IPS-NIHi11 (cell line): ENCODE results near the gene PDE4B.
"Not testable (repeated sequence)": the region's sequence is repeated elsewhere in the genome, so short reads cannot be mapped to it uniquely, and the experiment has no call there.

Experiments used
- DNase-seq: peaks from one replicate; pipeline ENCODE4 v3.0.0; 2012; ENCODE audit warnings: mixed read lengths, low spot score

PDE4B gene

DNA sequence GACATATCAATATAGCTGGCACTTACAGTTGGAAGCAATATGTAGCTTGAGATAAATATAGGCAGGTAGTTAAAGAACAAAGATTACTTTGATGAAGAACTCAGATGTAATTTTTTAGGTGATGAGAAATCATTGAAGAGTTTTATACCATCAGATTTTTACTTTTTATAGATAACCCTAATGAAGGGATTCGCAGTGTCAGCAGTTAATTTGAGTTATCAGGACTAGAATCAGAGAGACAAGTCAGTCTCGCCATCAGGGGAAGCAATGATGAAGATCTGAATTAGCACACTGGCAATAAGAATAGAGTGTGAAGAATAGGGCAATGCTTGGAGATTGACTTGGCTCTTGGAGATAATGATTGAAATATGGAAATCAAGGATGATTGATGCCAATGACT is 342.5 kb downstream of the PDE4B start:
- no peak for DNase-seq

DNA sequence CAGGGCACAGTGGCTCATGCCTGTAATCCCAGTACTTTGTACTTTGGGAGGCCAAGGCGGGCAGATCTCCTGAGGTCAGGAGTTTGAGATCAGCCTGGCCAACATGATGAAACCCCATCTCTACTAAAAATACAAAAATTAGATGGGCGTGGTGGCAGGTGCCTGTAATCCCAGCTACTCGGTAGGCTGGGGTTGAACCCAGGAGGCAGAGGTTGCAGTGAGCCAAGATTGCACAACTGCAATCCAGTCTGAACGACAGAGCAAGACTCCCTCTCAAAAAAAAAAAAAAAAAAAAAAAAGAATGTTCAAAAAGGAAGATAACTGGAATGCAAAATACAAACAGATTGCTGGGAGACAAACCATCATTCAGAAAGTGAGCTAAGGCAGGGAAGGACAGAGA is 343.7 kb downstream of the PDE4B start:
- not testable (repeated sequence) for DNase-seq

DNA sequence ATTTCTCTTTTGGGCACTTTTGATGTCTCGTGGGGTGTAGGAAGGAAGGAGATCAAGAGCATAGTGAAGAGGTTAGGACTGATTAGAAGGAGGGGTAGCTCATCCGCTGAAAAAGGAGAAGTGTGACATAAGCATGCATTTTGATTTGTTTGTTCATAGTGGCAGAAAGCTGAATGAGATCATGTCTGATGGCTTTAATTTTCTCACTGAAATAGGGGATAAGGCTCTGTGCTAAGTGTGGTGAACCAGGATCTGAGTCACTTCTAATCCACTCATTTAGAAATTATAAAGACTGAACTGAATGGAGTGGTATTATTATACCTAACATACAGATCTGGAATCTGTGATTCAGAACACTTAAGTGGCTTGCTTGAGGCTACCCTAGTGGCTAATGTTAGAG is 344.5 kb downstream of the PDE4B start:
- no peak for DNase-seq

DNA sequence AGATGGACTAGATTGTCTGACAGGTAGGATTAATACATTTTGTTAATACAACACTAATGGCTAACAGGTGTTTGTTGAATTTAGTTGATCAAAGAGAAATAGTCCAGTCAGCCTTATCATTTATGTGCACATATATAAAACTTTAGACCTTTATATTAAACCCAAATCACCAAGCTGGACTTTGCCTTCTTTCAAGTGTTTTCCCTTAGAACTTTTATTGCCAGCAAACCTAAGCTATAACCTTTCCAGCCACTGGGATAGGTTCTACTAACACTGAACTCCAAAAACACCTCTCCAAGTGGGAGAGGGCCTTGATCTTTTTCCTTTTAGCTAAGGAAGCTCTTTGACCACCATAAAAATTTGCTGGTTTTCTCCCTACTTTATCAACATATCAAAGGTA is 345.9 kb downstream of the PDE4B start:
- DNase-seq = no peak

DNA sequence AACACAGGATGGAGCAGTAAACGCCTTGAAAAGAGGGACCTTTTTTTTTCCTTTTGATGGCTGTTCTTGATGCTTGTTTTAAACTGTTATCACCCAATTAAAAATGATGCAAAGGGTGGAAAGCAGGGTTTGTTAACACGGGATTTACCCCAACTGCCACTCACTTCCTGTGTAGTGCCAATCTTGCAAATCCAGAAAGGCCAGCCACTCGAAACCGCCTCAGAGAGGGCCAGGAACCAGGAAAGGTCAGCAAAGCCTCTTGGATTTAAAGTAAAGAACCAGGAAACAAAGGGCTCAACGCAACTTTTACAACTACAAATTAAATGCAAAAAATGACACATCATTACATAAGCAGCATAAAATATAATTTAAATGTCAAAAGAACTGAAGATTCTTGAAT is 347.4 kb downstream of the PDE4B start:
- DNase-seq = no peak

DNA sequence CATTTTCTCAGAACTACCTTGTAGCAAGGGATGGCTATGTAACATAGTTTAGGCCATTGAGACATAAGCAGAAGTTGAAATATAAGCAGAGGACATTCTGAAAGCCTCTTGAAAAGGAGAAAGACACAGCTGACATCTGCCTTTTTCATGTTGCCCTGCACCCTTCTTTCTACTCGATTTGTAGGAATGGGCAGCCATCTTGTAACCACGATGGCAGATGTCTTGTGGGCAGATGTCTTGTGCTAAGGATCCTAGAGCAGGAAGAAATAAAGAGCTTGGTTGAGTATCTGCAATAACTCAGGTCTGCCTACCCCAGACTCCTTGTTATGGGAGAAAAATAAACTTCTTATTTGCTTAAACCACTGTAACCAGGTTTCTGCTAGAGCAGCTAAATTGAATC is 351.0 kb downstream of the PDE4B start:
- no peak for DNase-seq

DNA sequence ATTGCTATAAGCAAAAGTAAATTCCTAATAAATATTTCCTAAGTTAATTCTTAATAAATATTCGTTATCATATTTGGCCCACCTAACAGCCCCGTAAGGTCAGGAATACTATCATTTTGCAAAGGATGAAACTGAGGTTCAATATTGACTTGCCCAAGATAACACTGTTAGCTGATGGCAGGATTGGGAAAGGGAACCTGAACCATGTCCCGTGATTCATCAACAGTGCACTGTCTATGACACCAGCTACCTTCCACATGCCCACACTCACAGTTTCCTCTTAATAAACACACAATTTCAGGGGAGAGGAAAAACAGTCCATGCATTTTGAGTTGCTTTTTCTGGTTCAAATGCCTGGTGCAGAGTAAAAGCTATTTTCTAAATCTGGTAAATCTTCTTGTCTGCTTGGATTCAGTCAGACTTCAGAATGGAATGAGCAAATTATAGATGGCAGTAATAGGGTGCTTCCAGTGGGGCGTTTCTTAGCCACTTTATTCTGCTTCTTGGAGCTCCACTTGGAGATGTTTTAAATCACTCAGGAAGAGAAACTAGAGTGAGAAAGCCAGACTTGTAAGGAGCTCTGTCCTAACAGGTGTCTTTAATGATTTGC is 354.6 kb downstream of the PDE4B start:
- no peak for DNase-seq

DNA sequence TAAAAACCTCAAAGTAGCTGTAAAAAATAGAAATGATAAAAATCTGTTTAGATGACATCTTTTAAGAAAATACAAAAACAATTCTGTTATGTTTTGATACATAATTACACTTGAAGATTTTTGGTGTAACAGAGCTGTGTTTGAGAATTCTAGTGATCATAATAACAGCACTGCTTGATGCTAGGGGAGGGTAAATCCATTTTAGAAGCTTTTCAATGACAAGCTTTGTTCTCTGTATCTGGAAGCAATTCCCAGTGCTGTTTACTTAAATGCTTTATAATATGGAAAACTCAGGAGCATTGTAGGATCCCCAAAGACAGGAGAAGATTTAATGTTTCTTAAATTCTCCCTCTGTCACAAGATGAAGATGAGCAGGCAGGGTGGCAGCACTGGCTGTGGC is 359.3 kb downstream of the PDE4B start:
- DNase-seq = no peak

DNA sequence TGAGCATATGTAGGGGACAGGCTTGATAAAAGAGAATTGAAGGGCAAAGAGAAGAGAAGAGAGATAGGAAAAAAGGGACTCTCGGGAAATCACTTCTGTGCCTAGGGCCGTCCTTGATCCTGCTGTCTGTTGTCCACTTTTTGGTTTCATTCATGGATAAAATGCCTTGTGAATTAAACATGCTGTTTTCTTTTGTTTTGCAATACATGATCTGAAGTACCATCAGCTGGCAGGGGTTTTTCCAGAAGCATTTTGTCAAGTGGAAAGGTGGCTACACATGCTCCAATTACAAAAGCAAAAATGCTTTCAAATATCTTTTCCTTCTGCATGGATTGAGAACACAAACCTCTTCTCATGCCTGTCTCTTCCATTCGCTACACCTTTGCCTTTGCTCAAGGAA is 361.7 kb downstream of the PDE4B start:
- no peak for DNase-seq

DNA sequence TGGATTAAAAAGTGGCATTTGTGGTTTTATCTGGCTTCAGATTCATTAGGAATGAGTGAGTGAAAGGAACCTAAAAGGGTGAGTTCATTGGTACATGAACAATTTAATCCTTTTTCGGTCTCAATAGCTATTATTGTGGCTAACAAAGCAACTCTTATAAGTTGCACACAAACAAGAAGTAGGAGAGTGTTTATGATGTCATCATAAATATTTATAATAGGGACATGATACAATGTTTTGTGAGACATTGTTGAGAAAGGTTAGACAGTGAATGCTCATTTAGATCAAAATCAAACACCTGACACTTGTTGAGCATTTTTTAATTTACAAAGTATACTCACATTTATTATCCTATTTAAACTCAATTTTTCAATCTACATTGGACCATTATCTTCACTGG is 363.4 kb downstream of the PDE4B start:
- DNase-seq = no peak

DNA sequence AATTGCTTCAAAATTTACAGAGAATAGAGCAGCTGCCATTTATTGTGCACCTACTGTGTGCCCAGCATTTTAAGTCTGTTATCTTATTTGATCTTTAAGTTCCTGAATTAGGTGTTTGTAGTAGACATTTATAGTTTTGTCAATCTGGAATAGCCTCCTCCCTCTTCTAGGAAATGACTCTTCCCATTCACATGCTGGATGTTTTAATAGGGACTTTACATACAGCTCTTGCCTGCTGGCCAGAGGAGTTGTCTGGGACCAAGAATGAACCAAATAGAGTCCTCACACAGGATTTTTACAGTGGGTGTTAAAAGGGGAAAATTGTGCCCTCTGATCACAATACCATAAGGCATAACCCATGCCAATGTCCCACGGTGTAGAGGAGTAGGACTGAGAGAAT is 367.1 kb downstream of the PDE4B start:
- DNase-seq = no peak

DNA sequence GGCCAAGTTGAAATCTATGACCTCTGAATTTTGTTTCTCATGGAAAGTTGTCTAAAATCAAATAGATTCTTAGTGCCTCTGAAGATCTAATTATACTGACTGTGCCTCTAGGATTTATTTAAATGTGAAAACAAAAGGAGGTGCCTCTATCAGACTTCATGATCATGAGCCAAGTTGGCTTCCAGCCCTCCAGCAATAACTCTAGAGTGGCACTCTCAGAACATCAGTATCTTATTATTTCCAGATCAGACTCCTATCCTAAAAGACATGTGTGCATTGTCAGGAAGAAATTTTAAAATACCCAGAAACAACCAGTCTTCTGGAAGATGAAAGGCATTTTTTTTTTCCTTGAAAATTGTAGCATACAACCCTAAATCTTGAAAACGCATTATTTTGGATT is 368.0 kb downstream of the PDE4B start:
- DNase-seq = no peak

DNA sequence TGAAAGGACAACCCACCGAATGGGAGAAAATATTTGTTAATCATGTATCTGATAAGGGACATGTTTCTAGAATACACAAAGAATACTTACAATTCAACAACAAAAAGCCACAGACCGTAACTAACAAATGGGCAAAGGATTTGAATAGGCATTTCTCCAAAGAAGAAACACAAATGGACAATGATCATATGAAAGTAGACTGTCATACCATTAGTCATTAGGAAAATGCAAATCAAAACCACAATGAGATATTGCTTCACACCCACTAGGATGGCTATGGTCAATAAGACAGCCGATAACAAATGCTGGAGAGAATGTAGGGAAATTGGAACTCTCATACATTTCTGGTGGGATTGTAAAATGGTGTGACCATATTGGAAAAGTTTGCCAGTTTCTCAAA is 374.1 kb downstream of the PDE4B start:
- no peak for DNase-seq

DNA sequence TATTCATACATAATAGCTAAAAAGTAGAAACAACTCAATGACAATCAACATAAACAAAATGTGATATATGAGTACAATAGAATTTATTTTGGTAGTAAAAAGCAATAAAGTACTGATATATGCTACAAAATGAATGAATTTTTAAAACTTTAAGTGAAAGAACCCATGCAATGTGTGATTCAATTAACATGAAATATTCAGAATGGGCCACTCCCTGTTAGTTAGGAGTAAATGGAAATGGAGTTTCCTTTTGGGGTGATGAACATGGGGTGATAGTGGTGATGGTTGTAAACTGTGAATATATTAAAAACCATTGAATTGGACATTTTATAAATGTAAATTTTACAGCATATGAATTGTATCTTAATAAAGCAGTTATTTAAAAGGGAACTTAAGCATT is 374.6 kb downstream of the PDE4B start:
- no peak for DNase-seq

DNA sequence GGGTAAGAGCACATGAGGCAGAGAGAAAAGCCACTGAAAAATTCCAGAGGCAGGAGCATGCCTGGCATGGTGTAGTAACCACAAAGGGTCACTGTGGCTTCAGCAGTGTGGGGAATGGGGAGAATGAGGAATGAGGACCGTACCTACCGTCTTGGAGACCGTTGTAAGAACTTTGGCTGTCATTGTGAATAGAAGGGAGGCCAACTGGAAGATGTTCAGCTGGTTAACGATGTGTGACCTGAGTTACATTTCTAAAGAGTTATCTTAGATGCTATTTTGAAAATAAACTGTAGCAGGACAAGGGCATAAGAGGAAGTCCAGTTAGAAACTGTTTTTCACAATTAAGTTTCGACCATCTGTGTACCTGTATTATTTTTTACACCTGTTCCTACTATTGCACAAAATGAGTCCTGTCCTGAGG is 375.8 kb downstream of the PDE4B start:
- no peak for DNase-seq

DNA sequence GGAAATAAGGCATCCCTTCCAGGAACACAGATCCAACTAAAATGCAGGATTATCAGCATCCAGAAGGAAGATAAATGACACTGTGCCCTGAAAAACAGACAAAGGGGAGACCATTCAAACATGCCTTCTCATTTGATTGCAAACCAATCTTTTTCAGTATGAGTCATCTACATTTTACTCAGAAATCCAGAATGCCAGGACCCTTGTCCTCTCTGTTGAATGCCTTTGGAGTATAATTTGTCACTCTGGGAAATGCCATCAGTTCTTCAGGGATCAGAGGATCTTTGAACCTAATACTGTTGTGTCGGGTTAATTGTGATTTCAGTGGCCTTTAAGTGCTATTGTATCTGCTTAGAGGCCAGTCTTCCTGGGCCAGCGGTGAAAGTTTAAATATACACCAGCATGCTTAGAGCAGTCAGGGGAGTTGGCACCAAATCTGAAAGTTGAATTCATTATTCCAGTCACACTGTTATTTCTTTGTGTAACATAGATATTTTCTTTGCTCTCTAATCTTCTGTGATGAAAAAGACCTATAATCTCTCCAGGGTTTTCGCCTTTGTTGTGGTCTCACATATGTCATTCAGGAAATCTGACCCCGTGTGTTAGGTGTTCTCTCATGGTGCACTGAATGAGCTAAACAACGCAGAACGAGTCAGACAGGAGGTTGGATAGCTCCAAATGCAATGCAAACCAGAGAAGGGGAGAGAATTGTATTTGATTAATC is 376.4 kb downstream of the PDE4B start:
- DNase-seq = no peak

DNA sequence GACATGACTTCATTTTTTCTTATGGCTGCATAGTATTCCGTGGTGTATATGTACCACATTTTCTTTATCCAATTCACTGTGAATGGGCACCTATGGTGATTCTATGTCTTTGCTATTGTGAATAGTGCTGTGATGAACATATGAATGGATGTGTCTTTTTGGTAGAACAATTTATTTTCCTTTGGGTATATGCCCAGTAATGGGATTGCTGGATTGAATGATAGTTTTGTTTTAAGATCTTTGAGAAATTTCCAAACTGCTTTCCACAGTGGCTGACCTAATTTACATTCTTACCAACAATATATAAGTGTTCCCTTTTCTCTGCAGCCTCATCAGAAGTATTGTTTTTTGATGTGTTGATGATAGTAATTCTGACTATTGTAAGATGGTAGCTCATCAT is 379.6 kb downstream of the PDE4B start:
- DNase-seq = no peak

DNA sequence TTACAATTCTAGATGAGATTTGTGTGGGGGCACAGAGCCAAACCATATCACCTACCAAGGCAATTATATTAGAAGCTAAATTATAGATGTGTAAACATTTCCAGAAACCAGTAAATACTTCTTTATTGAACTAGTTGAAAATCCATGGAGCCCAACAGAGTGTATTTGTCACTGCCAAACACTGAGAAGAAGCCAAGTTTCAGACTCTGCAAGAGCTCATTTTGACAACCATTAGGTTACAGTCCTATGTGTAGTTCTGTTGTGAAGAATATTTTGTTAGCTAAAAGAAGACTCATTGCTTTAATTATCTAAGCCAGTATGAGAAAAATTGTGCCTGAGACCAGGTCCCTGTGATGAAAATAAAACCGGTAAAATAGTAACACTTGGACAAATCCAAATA is 382.4 kb downstream of the PDE4B start:
- no peak for DNase-seq

DNA sequence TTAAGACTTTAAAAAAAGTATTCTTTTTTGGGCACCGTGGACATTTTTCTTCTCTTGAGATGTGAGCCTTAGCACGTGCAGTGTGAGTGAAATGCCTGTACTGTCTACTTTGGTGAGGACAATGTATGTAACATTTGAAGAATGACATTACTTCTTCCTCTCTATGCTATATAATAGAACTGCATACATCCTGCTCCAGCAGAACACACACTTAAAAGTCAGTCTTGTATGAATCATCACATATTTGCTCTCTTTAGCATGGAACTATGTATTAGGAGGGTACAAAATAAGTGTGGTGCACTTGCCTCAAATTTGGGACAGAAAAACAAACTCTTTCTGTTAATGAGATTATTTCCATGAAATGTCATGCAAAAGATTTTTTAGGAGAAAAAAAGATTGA is 382.9 kb downstream of the PDE4B start:
- no peak for DNase-seq

DNA sequence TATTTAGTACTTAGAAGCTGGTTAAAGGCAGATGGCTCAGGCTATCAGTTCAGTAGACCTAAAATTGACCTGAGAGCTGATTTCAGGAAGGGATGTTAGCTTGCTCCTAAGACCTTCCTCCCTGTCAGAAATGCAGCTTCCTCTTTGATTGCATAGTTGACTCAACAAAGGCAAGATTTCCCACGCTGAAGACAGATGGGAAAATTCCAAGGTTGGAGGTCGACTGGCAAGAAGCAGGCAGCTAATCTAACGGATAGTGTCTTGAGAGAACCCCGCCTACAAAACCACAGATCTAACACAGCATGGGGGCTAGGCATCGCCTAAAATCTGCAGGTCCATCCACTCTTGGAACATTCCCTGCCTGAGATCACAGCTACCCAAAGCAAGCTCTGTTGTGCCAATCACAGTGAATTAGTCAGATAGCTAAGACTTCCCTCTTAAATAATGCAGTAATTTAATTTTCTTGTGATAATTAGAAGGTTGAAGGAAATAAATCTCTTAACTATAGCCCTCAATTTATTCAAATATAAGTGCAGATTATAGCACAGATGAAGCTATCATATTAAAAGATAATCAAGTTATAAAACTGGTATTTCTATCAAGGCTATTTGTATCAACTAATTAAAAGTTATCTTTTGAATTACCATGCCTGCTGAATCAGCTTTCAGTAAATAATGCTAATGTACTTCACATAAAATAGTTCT is 383.5 kb downstream of the PDE4B start:
- DNase-seq = no peak

DNA sequence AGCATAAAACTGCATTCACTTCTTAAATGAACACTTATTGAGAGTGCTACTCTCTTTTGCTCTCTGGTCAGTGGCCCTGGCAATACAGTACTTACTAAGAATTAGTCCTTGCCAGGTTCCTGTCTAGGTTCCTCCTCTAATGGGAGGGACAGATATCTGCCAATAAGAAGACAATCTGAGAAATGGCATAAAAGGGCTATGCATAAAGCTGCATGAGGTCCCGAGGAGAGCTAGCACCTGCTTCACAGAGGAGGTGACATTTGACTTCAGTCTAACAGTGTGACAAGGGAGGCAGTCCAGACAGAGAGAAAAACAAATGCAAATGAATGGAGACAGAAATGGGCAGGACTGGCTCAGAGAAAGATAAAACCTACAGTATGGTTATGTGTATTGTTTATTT is 384.1 kb downstream of the PDE4B start:
- peak; percentile 4 for DNase-seq

DNA sequence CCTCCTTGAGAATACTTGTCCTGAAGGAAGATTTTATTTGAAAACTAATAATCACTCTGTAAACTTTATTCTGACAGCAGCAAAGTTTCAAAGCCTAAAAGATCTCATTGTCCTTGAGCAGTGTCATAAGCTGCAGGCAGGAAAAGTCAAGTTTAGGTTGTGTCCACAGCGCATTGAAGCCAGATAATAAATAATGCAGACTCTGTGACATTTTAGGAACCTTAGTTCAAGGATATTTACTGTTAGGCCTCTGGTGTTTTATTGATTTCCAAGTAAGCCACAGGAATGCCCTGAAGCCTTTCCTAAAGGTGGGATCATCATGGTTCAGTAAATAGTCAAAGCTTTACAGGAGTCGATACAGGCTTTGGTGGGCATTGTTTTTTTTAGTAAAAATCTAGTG is 384.8 kb downstream of the PDE4B start:
- DNase-seq = no peak

DNA sequence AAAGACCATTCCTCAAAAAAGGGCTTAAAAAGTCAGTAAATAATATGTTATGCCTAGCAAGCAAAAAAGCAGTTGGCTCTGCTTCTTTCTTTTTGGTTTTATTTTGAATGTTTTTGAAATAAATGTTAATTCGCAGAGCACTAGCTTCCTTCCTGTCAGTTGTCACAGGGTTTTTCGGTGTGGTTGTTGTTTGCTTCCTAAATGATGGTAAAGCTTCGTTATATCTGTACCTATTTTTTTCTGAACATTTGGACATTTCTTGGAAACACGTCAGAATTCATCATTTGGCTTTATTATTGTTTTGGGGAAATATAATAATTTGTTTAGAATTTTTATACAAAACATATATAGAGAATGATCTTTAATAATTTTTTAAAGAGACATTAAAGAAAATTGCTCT is 389.3 kb downstream of the PDE4B start:
- no peak for DNase-seq
